WTC11 (cell line): ENCODE results near the gene ENAH. TPM values are rescaled to one million over a fixed set of nuclear protein-coding genes. Genes with fewer than 3 reads are reported as not detected.

Experiments used
- ATAC-seq: fragments of 200-7000 bp; cut with Tn5 transposase; 2 replicates; pipeline ENCODE4 v1.10.0; 2021; ENCODE audit warnings: mild to moderate bottlenecking, moderate library complexity
- CTCF ChIA-PET: fragments of 300-600 bp; sonication (Branson Sonifier 250); formaldehyde crosslinking; loops from one replicate; lab custom pipeline; 2021; ENCODE audit warnings: antibody characterized with exemption; lab: Charles Lee
- POLR2A ChIA-PET: fragments of 350-600 bp; sonication (Branson Sonifier 250); formaldehyde crosslinking; loops from one replicate; lab custom pipeline; 2021; ENCODE audit warnings: antibody characterized with exemption; lab: Charles Lee
- DNase-seq: peaks from one replicate; pipeline ENCODE4 v3.0.0; 2021; ENCODE audit warnings: low spot score
- H3K27ac Mint-ChIP-seq: 2 replicates; pipeline ENCODE4 v1.8.0; 2021; ENCODE audit warnings: mixed read lengths
- H3K27me3 Mint-ChIP-seq: 2 replicates; pipeline ENCODE4 v1.8.0; 2021; ENCODE audit warnings: low read depth, mild to moderate bottlenecking, moderate library complexity, mixed read lengths
- H3K36me3 Mint-ChIP-seq: 2 replicates; pipeline ENCODE4 v1.8.0; 2021; ENCODE audit warnings: mixed read lengths
- H3K4me1 Mint-ChIP-seq: 2 replicates; pipeline ENCODE4 v1.8.0; 2022; ENCODE audit warnings: mixed read lengths
- H3K4me3 Mint-ChIP-seq: 2 replicates; pipeline ENCODE4 v1.8.0; 2021; ENCODE audit warnings: mild to moderate bottlenecking, moderate library complexity, mixed read lengths
- H3K9me3 Mint-ChIP-seq: 2 replicates; pipeline ENCODE4 v1.8.0; 2021; ENCODE audit warnings: mixed read lengths
- ELF4 ChIP-seq: sonication (generic); formaldehyde crosslinking; IDR thresholded peaks from 2 replicates; pipeline ENCODE4 v1.8.1; 2022; ENCODE audit warnings: low read depth, mild to moderate bottlenecking, moderate library complexity, missing genetic modification reagents
- FOXK1 ChIP-seq: sonication (generic); formaldehyde crosslinking; IDR thresholded peaks from 2 replicates; pipeline ENCODE4 v1.8.0; 2022; ENCODE audit warnings: mild to moderate bottlenecking, moderate library complexity, missing genetic modification reagents
- FOXP1 ChIP-seq: sonication (generic); formaldehyde crosslinking; IDR thresholded peaks from 2 replicates; pipeline ENCODE4 v1.8.0; 2022; ENCODE audit warnings: missing genetic modification reagents, mild to moderate bottlenecking, moderate library complexity, borderline replicate concordance
- GABPB1 ChIP-seq: sonication (generic); formaldehyde crosslinking; IDR thresholded peaks from 2 replicates; pipeline ENCODE4 v1.8.1; 2023; ENCODE audit warnings: mild to moderate bottlenecking, missing genetic modification reagents
- NFATC4 ChIP-seq: fragments of 250-450 bp; sonication (Bioruptor Pico); IDR thresholded peaks from 2 replicates; pipeline ENCODE4 v1.9.0; 2021; ENCODE audit warnings: mild to moderate bottlenecking
- NFE2L1 ChIP-seq: sonication (generic); formaldehyde crosslinking; IDR thresholded peaks from 2 replicates; pipeline ENCODE4 v1.8.1; 2023; ENCODE audit warnings: missing genetic modification reagents
- NR1H2 ChIP-seq: sonication (generic); formaldehyde crosslinking; IDR thresholded peaks from 2 replicates; pipeline ENCODE4 v1.9.0; 2021; ENCODE audit warnings: mild to moderate bottlenecking, moderate library complexity, missing genetic modification reagents
- RORB ChIP-seq: fragments of 250-450 bp; sonication (Bioruptor Pico); IDR thresholded peaks from 2 replicates; pipeline ENCODE4 v1.9.0; 2021; ENCODE audit warnings: mild to moderate bottlenecking
- ZNF396 ChIP-seq: fragments of 250-450 bp; sonication (Bioruptor Pico); IDR thresholded peaks from 2 replicates; pipeline ENCODE4 v1.8.0; 2021; ENCODE audit warnings: mild to moderate bottlenecking, moderate library complexity, borderline replicate concordance
- total RNA-seq: library from RNA; stranded (reverse); gene quantifications from 3 replicates; pipeline ENCODE4 v1.2.3, GENCODE V29; 2021
- TF ChIP-seq, protein P1 (sequence below): fragments of 250-450 bp; sonication (Bioruptor Pico); IDR thresholded peaks from 2 replicates; pipeline ENCODE4 v1.9.0; 2021; ENCODE audit warnings: mild to moderate bottlenecking
- TF ChIP-seq, protein P2 (sequence below): sonication (generic); formaldehyde crosslinking; IDR thresholded peaks from 2 replicates; pipeline ENCODE4 v1.8.1; 2023; ENCODE audit warnings: mild to moderate bottlenecking, moderate library complexity, missing genetic modification reagents
- TF ChIP-seq, protein P3 (sequence below): sonication (generic); formaldehyde crosslinking; IDR thresholded peaks from 2 replicates; pipeline ENCODE4 v1.8.0; 2022; ENCODE audit warnings: mild to moderate bottlenecking, missing genetic modification reagents
- TF ChIP-seq, protein P4 (sequence below): sonication (generic); formaldehyde crosslinking; IDR thresholded peaks from 2 replicates; pipeline ENCODE4 v1.8.0; 2023; ENCODE audit warnings: missing genetic modification reagents
- TF ChIP-seq, protein P5 (sequence below): sonication (generic); formaldehyde crosslinking; IDR thresholded peaks from 2 replicates; pipeline ENCODE4 v1.8.0; 2022; ENCODE audit warnings: mild to moderate bottlenecking, missing genetic modification reagents
- TF ChIP-seq, protein P6 (sequence below): fragments of 250-450 bp; sonication (Bioruptor Pico); IDR thresholded peaks from 2 replicates; pipeline ENCODE4 v1.9.0; 2021; ENCODE audit warnings: mild to moderate bottlenecking
- TF ChIP-seq, protein P7 (sequence below): sonication (generic); formaldehyde crosslinking; IDR thresholded peaks from 2 replicates; pipeline ENCODE4 v1.8.1; 2023; ENCODE audit warnings: mild to moderate bottlenecking, missing genetic modification reagents
- TF ChIP-seq, protein P8 (sequence below): sonication (generic); formaldehyde crosslinking; IDR thresholded peaks from 2 replicates; pipeline ENCODE4 v1.8.1; 2023; ENCODE audit warnings: mild to moderate bottlenecking, missing genetic modification reagents
- TF ChIP-seq, protein P9 (sequence below): sonication (generic); formaldehyde crosslinking; conservative IDR thresholded peaks from 2 replicates; pipeline ENCODE4 v1.8.1; 2023; ENCODE audit warnings: mild to moderate bottlenecking, low read depth, missing genetic modification reagents, moderate library complexity
- TF ChIP-seq, protein P10 (sequence below): sonication (generic); formaldehyde crosslinking; IDR thresholded peaks from 2 replicates; pipeline ENCODE4 v1.8.1; 2022; ENCODE audit warnings: mild to moderate bottlenecking, missing genetic modification reagents, moderate library complexity, borderline replicate concordance

ENAH gene
- total RNA-seq, 1 experiment from 2014 or later, result 227 TPM

DNA sequence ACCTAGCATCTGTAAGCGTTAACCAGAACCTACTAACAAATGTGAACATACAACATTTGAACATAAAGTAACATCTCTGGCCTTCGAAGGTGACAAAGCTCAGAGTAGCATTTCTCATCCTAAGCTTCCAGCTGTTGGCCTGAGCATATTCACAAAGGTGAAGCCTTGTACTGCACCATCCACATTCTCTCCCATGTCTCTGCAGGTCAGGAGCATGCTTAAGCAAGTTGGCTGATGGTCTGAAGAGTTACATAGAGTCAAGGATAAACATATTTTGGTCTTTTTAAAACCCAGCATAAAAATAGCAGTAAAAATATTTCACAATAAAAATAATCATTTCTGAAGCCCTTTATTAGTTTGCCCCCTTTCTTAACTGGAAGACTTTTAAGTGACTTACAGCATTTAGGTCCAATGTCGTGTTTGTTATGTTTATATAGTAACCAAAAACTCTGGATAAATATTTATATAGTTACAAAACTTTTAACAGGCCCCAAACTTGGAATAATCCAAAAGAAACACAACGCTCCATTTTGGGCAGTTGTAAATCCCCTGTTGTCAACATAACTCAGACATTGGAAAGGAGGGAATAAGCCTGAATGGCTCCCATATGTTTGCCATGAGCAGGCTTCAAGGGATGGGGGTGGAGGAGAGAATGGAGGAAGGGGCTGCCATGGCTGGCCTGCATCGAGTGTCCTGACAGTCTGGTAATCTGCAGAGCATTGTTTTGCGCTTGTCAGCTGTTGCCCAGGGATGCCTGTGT lies 42.8 kb upstream of the ENAH start:
- TF ChIP-seq, protein P1, sequence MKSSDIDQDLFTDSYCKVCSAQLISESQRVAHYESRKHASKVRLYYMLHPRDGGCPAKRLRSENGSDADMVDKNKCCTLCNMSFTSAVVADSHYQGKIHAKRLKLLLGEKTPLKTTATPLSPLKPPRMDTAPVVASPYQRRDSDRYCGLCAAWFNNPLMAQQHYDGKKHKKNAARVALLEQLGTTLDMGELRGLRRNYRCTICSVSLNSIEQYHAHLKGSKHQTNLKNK (CRISPR knock-in tag), result no peak
- TF ChIP-seq, protein P2, sequence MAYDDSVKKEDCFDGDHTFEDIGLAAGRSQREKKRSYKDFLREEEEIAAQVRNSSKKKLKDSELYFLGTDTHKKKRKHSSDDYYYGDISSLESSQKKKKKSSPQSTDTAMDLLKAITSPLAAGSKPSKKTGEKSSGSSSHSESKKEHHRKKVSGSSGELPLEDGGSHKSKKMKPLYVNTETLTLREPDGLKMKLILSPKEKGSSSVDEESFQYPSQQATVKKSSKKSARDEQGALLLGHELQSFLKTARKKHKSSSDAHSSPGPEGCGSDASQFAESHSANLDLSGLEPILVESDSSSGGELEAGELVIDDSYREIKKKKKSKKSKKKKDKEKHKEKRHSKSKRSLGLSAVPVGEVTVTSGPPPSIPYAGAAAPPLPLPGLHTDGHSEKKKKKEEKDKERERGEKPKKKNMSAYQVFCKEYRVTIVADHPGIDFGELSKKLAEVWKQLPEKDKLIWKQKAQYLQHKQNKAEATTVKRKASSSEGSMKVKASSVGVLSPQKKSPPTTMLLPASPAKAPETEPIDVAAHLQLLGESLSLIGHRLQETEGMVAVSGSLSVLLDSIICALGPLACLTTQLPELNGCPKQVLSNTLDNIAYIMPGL (CRISPR knock-in tag), result no peak
- TF ChIP-seq, protein P3, sequence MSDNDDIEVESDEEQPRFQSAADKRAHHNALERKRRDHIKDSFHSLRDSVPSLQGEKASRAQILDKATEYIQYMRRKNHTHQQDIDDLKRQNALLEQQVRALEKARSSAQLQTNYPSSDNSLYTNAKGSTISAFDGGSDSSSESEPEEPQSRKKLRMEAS (CRISPR knock-in tag), result no peak
- TF ChIP-seq RORB (CRISPR knock-in tag) (no peak), NFATC4 (no peak), FOXP1 (CRISPR knock-in tag) (no peak), ZNF396 (CRISPR knock-in tag) (no peak), GABPB1 (CRISPR knock-in tag) (no peak), NFE2L1 (no peak), ELF4 (no peak), NR1H2 (no peak), FOXK1 (CRISPR knock-in tag) (no peak)
- TF ChIP-seq, protein P4, sequence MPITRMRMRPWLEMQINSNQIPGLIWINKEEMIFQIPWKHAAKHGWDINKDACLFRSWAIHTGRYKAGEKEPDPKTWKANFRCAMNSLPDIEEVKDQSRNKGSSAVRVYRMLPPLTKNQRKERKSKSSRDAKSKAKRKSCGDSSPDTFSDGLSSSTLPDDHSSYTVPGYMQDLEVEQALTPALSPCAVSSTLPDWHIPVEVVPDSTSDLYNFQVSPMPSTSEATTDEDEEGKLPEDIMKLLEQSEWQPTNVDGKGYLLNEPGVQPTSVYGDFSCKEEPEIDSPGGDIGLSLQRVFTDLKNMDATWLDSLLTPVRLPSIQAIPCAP (CRISPR knock-in tag), result no peak
- TF ChIP-seq, protein P5, sequence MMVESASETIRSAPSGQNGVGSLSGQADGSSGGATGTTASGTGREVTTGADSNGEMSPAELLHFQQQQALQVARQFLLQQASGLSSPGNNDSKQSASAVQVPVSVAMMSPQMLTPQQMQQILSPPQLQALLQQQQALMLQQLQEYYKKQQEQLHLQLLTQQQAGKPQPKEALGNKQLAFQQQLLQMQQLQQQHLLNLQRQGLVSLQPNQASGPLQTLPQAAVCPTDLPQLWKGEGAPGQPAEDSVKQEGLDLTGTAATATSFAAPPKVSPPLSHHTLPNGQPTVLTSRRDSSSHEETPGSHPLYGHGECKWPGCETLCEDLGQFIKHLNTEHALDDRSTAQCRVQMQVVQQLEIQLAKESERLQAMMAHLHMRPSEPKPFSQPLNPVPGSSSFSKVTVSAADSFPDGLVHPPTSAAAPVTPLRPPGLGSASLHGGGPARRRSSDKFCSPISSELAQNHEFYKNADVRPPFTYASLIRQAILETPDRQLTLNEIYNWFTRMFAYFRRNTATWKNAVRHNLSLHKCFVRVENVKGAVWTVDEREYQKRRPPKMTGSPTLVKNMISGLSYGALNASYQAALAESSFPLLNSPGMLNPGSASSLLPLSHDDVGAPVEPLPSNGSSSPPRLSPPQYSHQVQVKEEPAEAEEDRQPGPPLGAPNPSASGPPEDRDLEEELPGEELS (CRISPR knock-in tag), result no peak
- TF ChIP-seq, protein P6, sequence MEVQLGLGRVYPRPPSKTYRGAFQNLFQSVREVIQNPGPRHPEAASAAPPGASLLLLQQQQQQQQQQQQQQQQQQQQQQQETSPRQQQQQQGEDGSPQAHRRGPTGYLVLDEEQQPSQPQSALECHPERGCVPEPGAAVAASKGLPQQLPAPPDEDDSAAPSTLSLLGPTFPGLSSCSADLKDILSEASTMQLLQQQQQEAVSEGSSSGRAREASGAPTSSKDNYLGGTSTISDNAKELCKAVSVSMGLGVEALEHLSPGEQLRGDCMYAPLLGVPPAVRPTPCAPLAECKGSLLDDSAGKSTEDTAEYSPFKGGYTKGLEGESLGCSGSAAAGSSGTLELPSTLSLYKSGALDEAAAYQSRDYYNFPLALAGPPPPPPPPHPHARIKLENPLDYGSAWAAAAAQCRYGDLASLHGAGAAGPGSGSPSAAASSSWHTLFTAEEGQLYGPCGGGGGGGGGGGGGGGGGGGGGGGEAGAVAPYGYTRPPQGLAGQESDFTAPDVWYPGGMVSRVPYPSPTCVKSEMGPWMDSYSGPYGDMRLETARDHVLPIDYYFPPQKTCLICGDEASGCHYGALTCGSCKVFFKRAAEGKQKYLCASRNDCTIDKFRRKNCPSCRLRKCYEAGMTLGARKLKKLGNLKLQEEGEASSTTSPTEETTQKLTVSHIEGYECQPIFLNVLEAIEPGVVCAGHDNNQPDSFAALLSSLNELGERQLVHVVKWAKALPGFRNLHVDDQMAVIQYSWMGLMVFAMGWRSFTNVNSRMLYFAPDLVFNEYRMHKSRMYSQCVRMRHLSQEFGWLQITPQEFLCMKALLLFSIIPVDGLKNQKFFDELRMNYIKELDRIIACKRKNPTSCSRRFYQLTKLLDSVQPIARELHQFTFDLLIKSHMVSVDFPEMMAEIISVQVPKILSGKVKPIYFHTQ, result no peak
- TF ChIP-seq, protein P7, sequence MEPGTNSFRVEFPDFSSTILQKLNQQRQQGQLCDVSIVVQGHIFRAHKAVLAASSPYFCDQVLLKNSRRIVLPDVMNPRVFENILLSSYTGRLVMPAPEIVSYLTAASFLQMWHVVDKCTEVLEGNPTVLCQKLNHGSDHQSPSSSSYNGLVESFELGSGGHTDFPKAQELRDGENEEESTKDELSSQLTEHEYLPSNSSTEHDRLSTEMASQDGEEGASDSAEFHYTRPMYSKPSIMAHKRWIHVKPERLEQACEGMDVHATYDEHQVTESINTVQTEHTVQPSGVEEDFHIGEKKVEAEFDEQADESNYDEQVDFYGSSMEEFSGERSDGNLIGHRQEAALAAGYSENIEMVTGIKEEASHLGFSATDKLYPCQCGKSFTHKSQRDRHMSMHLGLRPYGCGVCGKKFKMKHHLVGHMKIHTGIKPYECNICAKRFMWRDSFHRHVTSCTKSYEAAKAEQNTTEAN (CRISPR knock-in tag), result no peak
- TF ChIP-seq, protein P8, sequence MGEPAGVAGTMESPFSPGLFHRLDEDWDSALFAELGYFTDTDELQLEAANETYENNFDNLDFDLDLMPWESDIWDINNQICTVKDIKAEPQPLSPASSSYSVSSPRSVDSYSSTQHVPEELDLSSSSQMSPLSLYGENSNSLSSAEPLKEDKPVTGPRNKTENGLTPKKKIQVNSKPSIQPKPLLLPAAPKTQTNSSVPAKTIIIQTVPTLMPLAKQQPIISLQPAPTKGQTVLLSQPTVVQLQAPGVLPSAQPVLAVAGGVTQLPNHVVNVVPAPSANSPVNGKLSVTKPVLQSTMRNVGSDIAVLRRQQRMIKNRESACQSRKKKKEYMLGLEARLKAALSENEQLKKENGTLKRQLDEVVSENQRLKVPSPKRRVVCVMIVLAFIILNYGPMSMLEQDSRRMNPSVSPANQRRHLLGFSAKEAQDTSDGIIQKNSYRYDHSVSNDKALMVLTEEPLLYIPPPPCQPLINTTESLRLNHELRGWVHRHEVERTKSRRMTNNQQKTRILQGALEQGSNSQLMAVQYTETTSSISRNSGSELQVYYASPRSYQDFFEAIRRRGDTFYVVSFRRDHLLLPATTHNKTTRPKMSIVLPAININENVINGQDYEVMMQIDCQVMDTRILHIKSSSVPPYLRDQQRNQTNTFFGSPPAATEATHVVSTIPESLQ (CRISPR knock-in tag), result no peak
- TF ChIP-seq, protein P9, sequence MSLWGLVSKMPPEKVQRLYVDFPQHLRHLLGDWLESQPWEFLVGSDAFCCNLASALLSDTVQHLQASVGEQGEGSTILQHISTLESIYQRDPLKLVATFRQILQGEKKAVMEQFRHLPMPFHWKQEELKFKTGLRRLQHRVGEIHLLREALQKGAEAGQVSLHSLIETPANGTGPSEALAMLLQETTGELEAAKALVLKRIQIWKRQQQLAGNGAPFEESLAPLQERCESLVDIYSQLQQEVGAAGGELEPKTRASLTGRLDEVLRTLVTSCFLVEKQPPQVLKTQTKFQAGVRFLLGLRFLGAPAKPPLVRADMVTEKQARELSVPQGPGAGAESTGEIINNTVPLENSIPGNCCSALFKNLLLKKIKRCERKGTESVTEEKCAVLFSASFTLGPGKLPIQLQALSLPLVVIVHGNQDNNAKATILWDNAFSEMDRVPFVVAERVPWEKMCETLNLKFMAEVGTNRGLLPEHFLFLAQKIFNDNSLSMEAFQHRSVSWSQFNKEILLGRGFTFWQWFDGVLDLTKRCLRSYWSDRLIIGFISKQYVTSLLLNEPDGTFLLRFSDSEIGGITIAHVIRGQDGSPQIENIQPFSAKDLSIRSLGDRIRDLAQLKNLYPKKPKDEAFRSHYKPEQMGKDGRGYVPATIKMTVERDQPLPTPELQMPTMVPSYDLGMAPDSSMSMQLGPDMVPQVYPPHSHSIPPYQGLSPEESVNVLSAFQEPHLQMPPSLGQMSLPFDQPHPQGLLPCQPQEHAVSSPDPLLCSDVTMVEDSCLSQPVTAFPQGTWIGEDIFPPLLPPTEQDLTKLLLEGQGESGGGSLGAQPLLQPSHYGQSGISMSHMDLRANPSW (CRISPR knock-in tag), result no peak
- TF ChIP-seq, protein P10, sequence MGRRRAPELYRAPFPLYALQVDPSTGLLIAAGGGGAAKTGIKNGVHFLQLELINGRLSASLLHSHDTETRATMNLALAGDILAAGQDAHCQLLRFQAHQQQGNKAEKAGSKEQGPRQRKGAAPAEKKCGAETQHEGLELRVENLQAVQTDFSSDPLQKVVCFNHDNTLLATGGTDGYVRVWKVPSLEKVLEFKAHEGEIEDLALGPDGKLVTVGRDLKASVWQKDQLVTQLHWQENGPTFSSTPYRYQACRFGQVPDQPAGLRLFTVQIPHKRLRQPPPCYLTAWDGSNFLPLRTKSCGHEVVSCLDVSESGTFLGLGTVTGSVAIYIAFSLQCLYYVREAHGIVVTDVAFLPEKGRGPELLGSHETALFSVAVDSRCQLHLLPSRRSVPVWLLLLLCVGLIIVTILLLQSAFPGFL (CRISPR knock-in tag), result no peak
- Mint-ChIP-seq H3K27ac (no peak overlapping the region), H3K4me3 (no peak overlapping the region), H3K36me3 (peaks cover 9% of the 10 kb centered on the region), H3K9me3 (peaks cover 12% of the 10 kb centered on the region), H3K4me1 (peaks cover 9% of the 10 kb centered on the region), H3K27me3 (no peaks in the 10 kb centered on the region)
- ChIA-PET CTCF (no interaction called here), POLR2A (no interaction called here)
- DNase-seq (no peak), ATAC-seq (no peak)
